HK-2 (cell line): ENCODE measurements around the gene TMEM33.
"Not testable (repeated sequence)": the region's sequence is repeated elsewhere in the genome, so short reads cannot be mapped to it uniquely, and the experiment has no call there.

Source experiments
- DNase-seq: peaks from one replicate; pipeline ENCODE4 v3.0.0-alpha.2; 2018; ENCODE audit not compliant: unreplicated experiment

Gene TMEM33

GRCh38 chr4:41934901-41935651, at the start of gene TMEM33:
Gene TMEM33, plus strand, starts transcription at chr4:41935429. Its CDS starts 56 bp downstream, at chr4:41935485.
- DNase-seq: peak; percentile 82

- DNase-seq: no peak
Observed at GRCh38 chr4:41885456-41885855, 49.8 kb upstream of the TMEM33 start.

- DNase-seq: no peak
Observed at GRCh38 chr4:41887277-41887676, 48.0 kb upstream of the TMEM33 start.

- peak; percentile 18 for DNase-seq
Observed at GRCh38 chr4:41887821-41888686, 47.2 kb upstream of the TMEM33 start.

GRCh38 chr4:41888687-41889074, 46.5 kb upstream of the TMEM33 start:
- DNase-seq: no peak

- no peak for DNase-seq
Observed at GRCh38 chr4:41889317-41889716, 45.9 kb upstream of the TMEM33 start.

GRCh38 chr4:41890085-41890484, 45.1 kb upstream of the TMEM33 start:
- no peak for DNase-seq

GRCh38 chr4:41896648-41897047, 38.6 kb upstream of the TMEM33 start:
- DNase-seq: no peak

- DNase-seq: no peak
Observed at GRCh38 chr4:41897698-41898097, 37.5 kb upstream of the TMEM33 start.

- DNase-seq: not testable (repeated sequence)
Observed at GRCh38 chr4:41909136-41909535, 26.1 kb upstream of the TMEM33 start.

- no peak for DNase-seq
Observed at GRCh38 chr4:41912546-41912945, 22.7 kb upstream of the TMEM33 start.

- no peak for DNase-seq
Observed at GRCh38 chr4:41913509-41913908, 21.7 kb upstream of the TMEM33 start.

GRCh38 chr4:41918278-41918677, 17.0 kb upstream of the TMEM33 start:
- DNase-seq: no peak

- DNase-seq: not testable (repeated sequence)
Observed at GRCh38 chr4:41920416-41920815, 14.8 kb upstream of the TMEM33 start.

GRCh38 chr4:41921476-41921875, 13.8 kb upstream of the TMEM33 start:
- DNase-seq: no peak

GRCh38 chr4:41927796-41928499, 7.3 kb upstream of the TMEM33 start:
- DNase-seq: no peak

- DNase-seq: no peak
Observed at GRCh38 chr4:41930139-41930831, 4.9 kb upstream of the TMEM33 start.

- no peak for DNase-seq
Observed at GRCh38 chr4:41932988-41933387, 2.2 kb upstream of the TMEM33 start.

- DNase-seq: no peak
Observed at GRCh38 chr4:41933997-41934503, 1.2 kb upstream of the TMEM33 start.

- no peak for DNase-seq
Observed at GRCh38 chr4:41934514-41934900, 722 bp upstream of the TMEM33 start.

- DNase-seq: no peak
Observed at GRCh38 chr4:41935652-41936021, 408 bp downstream of the TMEM33 start.
